Measurements from ENCODE around the gene PRR14L.
"Not testable (repeated sequence)": the region's sequence is repeated elsewhere in the genome, so short reads cannot be mapped to it uniquely, and the experiment has no call there.

Gene PRR14L

DNA sequence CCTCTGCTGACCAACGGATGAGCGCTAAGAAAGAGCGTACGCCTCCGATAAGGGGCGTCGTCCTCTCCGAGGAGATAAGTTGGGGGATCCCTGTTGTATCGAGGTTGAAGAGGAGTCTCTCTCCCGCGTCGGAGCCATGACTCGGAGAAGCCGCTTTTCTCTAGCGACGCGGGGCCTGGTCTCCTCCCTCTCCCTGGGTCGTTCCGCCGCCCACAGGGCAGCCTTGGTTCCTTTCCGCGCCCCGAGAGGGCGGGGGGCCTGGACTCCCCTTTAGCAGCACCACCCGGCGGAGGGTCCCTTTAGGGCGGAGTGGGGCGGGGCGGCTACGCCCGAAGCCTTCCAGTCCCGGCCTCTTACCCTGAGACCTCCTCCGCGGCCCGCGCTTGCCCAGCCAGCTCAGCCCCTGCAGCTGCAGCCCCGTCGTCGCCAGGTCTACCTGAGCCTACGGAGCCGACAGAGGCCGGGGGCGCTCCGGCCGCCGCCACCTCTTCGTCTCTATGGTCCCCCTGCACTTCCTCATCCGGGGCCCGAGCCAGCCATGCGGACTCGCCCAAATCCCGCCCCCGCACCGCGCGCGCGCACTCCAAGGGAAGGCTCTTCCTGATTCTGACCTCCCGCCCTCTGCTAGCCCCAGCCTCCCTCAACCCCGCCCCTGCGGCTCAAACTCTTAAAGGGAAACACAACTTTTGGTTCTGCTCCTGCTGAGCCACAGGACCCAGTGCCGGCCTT is at the start of gene PRR14L:
PRR14L (minus strand) TSS at position 497 of the 729 bp plus-strand sequence. CDS start 11,272 bp downstream, outside the sequence.
- DNase-seq = peak; percentile 92

GRCh38 chr22:31799358-31799757 is 49.4 kb upstream of the PRR14L start:
- not testable (repeated sequence) for DNase-seq

GRCh38 chr22:31790240-31790639 is 40.3 kb upstream of the PRR14L start:
- DNase-seq = no peak

GRCh38 chr22:31789803-31790202 is 39.9 kb upstream of the PRR14L start:
- no peak for DNase-seq

DNA sequence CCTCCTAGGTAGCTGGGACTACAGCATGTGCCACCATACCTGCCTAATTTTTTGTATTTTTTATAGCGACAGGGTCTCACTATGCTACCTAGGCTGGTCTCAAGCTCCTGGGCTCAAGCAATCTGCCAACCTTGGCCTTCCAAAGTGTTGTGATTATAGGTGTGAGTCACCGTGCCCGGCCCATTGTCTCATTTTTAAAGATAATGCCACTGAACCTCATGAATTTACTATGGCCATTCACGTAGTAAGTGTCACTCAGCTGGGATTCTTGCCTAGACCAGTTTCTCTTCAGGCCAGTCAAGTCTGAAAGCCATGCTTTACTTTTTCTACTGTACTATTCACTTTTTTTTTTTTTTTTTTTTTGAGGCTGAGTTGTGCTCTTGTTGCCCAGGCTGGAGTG is 26.3 kb upstream of the PRR14L start:
- DNase-seq = no peak

GRCh38 chr22:31773416-31773815 is 23.5 kb upstream of the PRR14L start:
- DNase-seq = no peak

- DNase-seq = no peak
These were observed 18.6 kb upstream of the PRR14L start for GRCh38 chr22:31768422-31769059.

GRCh38 chr22:31764785-31765184 is 14.9 kb upstream of the PRR14L start:
- DNase-seq = no peak

DNA sequence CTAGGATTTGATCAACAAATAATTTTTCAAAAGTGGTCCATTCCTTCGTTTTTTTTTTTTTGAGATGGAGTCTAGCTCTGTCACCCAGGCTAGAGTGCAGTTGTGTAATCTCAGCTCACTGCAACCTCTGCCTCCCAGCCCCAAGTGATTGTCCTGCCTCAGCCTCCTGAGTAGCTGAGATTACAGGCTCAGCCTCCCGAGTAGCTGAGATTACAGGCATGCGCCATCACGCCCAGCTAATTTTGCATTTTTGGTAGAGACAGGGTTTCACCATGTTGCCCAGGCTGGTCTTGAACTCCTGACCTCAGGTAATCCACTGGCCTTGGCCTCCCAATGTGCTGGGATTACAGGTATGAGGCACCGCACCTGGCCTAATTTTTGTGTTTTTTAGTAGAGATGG is 8.9 kb upstream of the PRR14L start:
- DNase-seq = not testable (repeated sequence)

DNA sequence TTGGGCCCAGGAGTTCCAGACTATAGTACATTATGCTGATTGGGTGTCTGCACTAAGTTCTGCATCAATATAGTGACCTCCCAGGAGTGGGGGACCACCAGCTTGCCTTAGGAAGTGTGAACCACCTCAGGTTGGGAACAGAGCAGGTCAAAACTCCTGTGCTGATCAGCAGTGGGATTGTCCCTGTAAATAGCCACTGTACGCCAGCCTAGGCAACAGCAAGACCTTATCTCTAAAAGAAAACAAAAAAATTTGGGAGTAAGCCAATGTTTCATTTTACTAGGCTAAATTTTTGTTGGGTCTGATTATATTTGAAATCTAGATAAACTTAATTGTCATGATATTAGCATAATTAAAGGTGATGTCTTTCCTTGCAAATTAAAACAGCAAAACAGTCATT is 7.3 kb upstream of the PRR14L start:
- DNase-seq = no peak

DNA sequence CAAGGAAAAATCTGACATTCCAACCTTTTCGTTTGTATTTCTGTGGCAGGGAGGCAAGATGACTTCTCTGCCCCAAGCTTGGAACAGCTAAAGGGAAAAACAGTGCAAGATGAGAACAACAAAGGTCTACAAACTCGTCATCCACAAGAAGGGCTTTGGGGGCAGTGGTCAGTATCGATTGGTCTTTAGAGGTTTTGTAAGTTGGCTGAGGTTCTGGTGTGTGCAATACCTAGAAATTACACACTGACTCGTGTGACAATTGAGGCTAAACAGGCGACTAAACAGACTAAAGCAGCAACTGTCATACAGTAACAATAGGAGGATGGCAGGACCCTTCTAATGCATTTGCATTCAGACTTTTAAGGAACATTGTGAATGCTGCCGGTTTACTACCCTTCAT is 4.9 kb upstream of the PRR14L start:
- DNase-seq = no peak

GRCh38 chr22:31753634-31754501 is 3.9 kb upstream of the PRR14L start, which contains the start of gene DEPDC5:
DEPDC5 (plus strand) TSS chr22:31754019; CDS start chr22:31754922, 903 bp downstream.
- peak; percentile 86 to 92 for DNase-seq

DNA sequence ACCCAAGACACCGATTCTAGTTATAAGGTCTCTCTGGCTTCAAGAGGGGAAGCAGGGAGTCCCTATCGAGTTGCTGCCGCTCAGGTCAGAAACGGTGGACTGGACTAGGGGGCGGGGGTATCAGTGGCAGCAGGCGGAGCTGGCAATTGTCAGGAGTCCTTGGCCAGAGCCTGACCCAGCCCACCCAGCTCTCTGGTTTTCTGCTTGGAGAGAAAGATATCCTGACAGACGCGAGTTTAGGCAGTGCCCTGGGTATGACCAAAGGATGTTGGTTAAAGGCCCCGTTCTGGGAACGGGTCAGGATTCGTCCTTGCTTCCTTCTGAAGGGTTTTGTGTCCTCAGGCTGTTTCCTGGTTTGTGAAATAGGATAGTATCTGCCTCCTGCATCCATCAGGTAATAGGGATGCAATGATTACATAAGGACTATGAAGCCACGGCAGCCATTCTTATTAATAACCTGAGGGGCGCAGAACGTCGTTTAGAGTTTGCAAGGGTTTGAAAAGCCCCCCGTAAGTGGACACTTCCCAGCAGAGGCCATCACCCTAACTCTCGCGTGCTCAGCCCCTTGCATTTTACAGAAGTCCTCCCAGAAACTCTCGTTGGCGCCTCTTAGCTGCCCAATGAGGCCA is 3.2 kb upstream of the PRR14L start:
- DNase-seq = no peak

DNA sequence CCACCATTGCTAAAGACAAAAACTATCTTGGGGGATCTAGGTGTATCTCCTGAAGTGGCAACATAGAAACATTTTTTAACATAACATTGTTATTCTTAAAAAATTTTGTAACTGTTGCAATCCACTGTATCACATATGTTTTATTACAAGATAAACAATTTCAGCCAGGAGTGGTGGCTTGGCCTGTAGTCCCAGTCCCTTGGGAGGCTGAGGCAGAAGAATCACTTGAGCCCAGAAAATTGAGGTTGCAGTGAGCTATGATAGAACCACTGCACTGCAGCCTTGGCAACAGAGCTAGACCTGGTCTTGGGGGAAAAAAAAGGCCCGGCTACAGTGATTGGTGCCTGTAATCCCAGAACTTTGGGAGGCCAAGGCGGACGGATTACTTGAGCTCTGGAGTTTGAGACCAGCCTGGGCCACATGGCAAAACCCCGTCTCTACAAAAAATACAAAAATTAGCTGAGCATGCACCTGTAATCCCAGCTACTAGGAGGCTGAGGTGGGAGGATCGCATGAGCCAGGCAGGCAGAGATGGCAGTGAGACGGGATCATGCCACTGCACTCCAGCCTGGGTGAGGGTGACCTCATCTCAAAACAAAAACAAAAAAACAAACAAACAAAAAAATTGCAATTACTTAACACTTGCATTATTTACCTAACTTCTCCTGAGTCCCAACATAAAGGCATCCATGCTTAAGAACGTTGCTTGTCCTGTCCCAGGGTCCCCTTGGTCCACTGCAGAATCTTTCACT is 2.3 kb upstream of the PRR14L start:
- DNase-seq = no peak

- DNase-seq = no peak
These were observed 693 bp upstream of the PRR14L start for GRCh38 chr22:31750365-31751284.

DNA sequence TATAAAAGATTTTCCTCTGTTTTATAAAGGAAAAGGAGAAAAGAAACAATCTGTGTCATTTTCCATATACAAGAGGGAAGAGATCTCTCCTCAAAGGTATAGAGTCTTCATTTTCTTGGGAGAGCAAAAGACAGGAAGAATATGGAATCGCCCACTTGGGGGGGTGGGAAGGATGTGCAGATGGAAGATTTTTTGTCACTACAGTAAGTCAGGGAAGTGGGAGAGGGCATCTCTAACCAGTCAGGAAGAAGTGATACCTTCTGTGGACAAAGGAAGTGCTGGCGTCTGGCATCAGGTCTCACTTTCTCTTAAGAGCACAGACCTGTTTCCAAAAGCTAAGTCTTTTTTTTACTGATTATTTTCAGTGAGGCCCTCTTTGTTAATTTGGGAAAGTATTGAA is 1.4 kb downstream of the PRR14L start:
- DNase-seq = no peak

DNA sequence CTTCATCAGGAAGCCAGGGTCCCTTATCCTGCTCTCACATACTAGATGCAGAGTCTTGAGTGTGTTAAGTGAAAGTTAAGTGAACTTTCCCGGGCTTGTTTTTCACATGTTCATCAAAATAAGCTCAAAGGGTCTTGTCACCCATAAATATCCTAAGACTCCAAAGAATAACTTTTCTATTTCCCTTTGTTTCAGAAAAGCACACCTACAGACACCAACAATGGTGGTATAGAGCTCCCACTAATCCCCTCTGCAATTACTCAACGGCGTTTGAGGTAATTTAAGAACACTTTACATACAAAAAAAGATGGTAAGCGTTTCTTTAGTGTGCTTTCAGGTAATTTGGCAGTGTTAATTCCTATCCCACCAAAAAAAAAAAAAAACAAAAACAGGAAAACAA is 2.5 kb downstream of the PRR14L start:
- DNase-seq = no peak

GRCh38 chr22:31743871-31744270 is 6.1 kb downstream of the PRR14L start:
- DNase-seq = no peak

- DNase-seq = no peak
These were observed 7.2 kb downstream of the PRR14L start for GRCh38 chr22:31742682-31743081.

DNA sequence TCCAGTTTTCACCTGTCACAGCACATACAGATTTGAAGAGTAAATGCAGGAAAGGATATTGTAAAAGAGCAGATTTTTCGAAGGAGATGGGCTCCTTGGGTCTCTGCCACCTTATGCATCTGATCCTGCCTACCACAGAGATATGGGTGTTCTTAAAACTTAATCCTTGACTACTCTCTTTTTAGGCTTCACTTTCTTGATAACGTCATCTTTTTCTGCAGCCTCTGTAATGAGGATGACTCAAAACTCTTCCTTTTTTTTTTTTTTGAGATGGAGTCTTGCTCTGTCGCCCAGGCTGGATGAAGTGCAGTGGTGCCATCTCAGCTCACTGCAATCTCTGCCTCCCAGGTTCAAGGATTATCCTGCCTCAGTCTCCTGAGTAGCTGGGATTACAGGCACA is 7.8 kb downstream of the PRR14L start:
- DNase-seq = no peak

GRCh38 chr22:31740314-31740713 is 9.6 kb downstream of the PRR14L start:
- DNase-seq = not testable (repeated sequence)
